GM19351 (cell line): ENCODE results near the gene KRT6B.
"Not testable (repeated sequence)": the region's sequence is repeated elsewhere in the genome, so short reads cannot be mapped to it uniquely, and the experiment has no call there.

Experiments used
- ATAC-seq: cut with Tn5 transposase; IDR thresholded peaks from one replicate; pipeline ENCODE4 v1.9.1; 2021; ENCODE audit warnings: mild to moderate bottlenecking, moderate library complexity; ENCODE audit not compliant: unreplicated experiment

KRT6B gene

DNA sequence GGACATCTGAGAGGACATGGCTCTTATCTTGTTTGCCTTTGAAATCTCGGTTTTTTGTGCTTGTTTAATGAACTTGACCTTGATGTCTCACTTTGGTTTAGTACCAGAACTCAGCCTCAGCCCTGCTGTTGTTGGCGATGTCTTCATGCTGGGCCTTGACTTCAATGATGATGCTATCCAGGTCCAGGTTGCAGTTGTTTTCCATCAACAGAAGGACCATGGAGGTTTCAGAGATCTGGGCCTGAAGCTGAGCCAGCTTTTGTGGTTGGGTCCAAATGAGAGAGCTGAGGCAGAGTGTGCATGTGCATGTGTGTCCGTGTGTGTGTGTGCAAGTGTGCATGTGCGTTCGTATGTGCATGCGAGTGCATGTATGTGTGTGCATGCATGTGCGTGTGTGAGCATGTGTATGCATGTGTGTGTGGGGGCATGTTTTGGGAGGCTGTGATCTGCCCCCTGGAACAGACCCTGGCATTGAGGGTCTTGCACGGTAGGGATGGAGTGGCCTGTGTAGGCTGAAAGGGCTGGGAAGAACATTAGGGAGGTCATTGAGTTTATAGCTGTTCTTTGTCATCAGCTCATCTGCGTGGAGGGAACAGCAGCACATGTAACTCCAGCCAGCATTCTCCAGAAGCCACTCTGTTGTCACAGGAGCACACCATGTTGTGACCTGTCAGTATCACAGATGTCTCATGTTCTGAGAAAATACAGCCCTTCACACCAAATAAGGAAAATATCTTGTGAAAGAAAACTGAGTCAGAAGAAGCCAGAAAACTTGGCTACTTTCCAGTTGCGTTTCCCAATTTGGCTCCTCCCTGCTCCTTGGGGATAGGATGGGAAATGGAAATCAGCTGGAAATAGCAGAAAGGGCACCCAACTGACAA, 35.8 kb downstream of the KRT6B start:
- no peak for ATAC-seq

DNA sequence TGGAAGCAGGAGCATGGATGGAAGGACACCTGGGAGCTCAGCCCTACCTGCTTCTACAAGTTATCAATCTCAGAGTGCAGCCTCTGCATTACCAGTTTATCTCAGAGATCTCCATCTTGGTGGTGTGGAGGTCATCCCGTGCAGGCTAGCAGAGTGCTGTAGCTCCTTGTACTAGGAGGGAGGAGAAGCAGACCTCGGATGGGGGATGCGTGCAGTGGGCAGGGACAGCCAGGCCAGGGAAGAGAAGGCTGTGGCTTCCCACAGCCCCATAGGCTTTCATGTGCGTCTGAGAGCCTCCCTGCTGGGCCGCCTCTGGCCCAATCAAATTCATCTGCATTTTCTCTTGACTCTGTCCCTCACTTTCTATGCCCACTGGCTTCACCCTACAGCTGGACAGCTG, 37.0 kb downstream of the KRT6B start:
- no peak for ATAC-seq

DNA sequence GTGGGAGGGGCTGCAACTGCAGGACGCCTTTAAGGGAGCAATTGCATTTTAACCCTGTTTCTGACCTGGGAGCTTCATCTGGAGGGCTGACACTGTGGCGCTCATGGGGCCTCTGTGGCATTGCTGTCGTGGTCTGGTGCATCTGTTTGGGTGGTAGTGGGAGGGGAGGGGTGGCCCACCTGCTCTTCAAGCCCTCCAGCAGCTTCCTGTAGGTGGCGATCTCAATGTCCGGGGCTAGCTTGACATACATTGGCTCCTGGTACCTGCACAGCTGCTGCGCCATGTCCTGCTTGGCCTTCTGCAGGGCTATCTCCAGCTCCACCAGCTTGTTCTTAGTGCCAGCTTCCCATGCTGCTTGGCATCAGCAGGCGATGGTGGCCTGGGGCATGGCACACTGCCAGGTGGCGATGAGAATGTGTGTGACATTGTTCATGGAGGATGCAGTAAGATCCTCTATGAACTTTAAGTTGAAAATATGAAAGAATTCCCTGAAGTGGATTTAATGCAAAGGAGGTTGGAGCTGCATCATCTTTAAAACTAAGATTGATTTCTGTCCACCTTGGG, 38.1 kb downstream of the KRT6B start:
- no peak for ATAC-seq

DNA sequence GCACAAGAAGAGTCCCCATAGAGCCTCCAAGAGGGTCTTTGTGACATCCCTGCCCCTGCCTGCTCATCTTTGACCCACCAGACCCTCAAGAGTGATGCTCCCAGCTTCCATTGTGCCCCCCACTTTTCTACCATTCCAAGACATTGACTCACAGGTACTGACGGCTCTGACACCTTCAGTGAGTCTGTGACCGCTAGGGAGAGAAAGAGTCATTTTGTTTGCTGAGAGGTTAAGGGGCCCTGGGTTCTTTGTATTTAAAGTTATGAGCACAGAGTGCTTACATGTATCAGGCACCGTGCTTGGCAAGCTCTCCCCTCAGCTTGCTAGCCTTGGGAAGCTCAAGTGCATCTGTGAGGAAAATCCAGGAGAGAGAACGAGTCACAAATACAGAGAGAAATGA, 38.7 kb downstream of the KRT6B start:
- ATAC-seq, result no peak

DNA sequence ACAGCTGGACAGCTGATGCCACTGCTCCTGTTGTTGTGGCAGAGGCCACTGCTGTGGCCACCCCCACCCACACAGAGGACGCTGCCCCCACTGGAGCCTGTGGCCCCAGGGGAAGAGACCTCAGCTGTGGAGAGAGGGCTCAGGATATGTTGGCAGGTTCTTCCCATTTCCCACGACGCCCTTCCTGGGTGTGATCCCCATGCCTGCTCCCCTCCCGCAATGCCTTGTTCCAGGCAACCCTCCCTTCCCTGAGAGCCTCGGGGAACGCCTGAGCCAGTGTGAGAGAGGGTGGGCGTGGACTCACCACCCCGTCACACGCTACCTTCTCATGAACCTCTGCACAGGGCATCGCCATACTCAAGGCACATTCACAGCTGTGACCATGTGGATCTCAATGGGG, 40.1 kb downstream of the KRT6B start:
- ATAC-seq, result no peak

DNA sequence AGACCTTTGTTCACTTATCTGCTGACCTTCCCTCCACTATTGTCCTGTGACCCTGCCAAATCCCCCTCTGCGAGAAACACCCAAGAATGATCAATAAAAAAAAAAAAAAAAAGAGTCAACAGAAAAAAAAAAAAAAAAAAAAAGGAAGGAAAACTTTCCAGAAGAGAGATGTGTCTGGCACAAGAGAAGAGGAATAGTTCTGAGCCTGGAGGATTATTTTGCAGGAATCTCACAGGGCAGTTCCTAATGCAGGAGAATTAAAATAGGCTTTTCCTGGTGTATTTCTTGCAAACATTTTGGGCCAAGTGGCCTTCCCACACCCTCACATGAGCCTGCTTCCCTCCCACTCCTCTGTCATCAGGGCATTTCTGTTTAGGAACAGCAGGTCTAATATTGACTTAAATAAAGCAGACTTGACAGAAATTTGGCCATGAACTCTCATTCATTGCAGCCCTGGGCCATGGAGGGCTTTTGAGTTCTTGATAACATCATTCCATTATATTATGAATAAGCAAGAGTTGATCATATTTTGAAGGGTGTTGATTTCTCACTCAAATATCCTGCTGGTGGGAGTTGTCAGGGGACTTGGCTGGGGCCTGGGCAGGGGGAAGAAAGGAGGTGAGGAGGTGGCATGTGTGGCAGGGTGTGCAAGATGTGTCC, 41.2 kb downstream of the KRT6B start:
- ATAC-seq, result not testable (repeated sequence)

DNA sequence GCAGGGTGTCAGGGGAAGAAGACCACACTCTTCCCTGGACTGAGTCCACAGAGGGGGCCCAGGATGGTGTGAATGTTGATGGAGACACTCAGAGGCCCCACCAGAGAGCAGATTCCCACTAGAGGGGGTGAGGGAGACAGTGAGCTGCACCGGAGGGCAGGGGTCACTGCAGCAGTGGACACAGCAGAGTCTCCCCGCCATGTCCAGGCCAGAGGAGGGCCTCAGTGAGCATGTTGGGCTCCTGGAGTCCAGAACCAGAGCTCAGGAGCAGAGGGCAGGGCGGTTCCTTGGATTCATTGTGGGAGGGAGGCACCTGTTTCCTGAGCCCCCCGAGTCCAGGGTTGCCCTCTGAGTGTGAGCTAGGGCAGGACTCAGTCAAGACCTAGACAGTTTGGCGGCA, 44.0 kb downstream of the KRT6B start:
- ATAC-seq, result no peak

DNA sequence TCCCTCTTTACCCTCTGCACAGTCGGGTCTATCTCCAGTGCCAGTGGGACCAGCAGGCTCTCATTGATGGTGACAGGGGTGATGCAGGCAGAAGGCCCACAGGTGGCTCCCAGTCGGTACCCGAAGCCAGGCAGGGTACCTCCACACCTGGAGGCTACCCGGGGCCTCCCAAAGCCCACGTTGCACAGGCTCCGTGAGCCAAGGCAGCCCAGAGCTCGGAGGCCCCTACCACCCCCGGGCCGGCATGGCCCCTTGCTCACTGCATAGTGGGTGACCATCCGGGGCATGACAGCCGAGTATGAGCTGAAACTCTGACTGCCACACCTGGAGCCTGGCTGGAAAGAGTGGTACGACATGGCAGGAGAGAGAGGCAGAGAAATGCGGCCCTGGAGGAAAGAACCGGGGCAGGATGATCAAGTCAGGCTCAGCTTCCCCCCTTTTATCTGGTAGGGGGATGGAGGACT, 46.0 kb downstream of the KRT6B start, which contains the start of gene KRT82:
TSS of gene KRT82 (minus strand) at position 414 of the 464 bp plus-strand sequence. CDS start at position 356, 58 bp downstream.
- ATAC-seq, result no peak

DNA sequence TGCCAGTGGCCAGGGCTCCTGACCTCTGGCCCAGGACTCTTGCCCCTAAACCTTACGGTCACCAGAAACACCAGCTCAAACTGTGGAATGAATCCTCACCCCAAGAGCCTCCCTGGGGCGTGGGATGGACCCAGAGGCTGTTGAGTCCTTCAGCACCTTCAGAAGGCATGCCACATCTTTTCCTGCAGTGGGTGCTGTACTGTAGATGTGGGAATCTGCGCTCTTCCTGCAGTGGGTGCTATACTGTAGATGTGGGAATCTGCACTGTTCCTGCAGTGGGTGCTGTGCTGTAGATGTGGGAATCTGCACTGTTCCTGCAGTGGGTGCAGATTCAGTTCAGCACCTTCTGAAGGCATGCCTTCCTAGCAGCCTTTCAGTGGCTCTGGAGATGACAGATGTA, 47.0 kb downstream of the KRT6B start:
- no peak for ATAC-seq

DNA sequence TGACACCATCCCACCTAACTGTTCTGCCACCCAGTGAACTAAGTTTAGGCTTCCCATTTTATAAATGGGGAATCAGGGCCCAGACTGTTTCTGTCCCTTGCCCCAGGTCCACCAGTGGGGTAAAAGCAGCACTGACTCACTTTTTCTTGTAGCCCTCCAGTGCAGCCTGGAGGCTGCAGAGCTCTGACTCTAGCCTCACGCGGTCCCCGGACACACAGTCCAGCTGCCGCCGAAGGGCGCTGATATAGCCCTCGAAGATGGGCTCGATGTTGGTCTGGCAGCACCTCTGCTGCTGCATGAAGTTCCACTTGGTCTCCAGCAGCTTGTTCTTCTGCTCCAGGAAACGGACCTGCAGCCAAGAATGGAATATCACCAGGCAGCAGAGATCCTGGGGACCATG, 48.4 kb downstream of the KRT6B start:
- ATAC-seq, result no peak

DNA sequence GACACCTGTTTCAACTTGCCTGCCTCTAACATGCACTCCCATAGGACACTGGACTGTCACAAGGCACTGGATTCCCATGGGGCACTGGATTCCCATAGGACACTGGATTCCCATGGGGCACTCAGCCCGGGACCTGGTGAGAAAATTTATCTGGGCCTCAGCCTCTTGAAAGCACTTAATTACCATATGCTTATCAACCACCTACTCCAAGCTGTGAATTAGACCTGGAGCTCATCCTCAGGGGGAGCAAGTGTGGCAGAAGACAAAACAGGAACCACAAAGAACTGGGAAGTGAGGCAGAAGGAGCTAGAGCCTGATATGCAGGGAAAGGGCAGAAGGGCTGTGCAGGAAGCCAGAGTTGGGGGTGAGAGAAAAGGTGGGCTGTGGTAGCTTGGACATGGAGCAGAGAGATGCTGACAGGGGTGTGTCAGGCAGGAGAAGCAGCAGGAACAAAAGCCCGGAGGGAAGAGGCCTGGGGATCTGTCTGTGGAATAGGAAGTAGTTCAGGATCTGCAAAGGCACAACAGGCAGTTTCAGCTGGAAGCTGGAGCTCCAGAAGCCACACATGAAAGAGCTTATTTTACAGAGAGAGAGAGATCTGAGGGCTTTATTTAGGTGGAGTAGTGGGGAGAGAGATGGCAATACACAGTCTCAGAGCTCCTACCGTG, 48.9 kb downstream of the KRT6B start:
- ATAC-seq, result no peak

DNA sequence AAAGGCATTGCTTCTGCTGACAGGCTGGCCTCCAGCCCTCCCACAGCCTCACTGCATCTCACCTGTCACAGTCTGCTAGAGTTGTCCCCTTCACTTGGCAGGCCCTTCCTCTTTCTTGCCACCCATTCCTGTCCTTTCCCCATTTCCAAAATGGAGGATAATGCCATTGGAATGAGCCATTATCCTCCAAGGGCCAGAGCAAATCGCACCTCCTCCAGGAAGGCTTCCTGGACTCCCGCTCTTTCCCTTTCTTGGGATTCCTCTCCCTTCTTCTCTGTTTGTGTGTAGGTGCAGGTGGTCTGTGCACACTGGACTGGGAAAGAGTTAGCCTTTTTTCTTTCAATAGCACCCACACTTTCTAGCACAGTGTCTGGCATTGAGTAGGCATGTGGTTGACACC, 49.6 kb downstream of the KRT6B start:
- ATAC-seq, result no peak

DNA sequence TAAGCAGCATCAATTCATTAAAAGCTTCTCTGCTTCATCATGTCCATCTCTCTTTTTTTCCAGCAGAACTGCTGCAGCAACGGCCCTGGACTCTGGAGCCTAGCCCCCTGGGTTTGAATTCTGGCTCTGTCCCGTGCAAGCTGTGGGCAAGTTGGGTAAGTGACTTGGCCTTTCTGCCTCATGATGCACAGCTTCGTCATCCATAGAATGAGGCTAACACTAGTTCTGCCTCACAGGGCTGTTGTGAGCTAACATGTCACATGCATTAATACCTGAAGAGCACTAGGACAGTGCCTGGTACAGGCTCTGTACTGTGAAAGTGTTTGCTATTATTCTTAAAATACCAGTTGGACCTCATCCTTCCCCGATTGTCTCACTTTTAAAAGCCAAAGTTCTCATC, 50.0 kb downstream of the KRT6B start:
- no peak for ATAC-seq

DNA sequence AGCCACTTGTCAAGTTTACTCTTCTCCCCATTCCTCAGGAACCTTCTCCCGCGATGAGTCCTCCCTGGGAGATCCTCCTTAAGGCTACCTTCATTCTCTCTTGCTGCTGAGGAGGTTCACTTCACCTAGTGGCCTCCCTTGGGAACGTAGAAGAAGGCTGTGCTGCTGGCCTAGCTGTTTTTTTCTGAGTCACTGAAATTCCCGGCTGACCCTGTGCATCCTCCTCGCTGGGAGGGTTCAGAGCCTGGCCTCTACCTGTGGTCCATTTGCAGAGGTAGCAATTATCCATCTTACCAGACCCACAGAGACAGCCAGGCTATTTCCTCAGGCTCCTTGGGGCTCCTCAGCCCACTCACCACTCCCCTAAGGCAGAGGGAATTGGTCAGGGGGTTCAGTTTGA, 50.4 kb downstream of the KRT6B start:
- no peak for ATAC-seq

DNA sequence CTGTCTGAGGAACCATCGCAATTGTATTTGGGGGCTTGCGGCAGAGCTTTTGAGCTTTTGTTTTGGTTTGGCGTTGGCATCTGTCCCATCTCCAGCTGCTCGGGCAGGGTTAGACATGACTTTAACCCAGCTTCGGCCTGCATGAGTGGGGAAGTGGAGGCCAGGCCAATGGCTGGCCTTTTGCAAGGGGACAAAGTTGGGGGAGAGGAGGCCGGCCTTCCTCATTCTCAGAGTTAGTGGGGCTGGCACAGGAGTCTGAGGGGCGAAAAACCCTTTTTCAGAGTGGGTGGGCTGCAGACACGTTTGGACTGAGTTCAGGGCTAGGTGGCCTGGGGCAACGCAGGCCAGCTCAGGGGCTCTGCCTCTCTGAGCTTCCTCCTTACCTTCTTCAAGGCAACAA, 51.0 kb downstream of the KRT6B start:
- ATAC-seq, result no peak

DNA sequence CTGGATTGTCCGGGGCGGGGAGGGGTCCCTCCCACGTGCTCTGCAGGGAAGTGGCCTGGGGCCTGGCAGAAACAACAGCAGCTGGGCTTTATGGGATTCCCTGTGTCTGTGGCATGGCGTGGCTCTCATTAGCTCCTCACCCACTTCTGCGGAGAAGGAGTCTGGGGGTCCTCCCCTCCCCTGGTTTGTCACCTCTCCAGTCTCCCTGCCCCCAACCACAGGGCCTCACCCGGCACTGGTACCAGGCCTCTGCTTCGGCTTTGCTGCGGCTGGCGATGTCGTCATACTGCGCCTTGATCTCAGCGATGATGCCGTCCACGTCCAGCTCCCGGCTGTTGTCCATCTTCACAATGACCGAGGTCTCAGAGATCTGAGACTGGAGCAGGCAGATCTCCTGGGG, 52.2 kb downstream of the KRT6B start:
- ATAC-seq, result no peak

DNA sequence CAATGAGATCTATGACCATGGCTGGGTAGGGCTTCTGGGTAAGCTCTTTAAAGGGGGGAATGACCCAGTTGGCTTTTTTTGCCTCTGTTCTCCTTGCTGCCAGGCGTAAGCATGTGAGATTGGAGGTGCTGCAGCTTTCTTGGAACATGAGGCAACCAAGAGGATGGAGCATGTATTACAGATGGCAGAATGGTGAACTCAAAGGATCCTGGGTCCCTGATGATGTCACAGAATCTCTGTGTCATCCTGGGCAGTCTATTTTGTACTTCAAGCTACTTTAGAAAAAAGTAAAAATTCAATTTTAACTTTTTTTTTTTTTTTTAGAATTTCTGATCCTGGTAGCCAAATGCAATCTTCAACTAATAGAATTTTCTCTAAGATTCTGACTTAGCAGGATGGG, 53.8 kb downstream of the KRT6B start:
- ATAC-seq, result no peak

DNA sequence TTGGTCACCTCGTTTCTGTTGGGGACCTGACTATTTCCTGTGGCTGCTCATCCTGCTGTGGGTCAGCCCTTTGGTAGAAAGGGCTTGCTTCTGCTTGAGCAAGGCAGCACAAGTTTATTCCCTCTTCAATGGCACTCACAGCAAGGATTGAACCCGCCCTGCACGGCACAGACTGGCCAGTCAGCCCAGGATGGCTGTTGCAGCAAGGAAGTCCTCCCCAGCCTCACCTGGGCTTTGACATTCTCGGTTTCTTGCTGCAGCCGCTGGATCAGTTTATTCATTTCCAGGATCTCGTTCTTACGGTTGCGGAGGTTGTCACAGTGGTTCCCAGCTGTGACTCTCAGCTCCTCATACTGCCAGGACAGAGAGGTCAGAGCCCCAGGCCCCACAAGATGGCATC, 55.3 kb downstream of the KRT6B start:
- ATAC-seq, result no peak
